RWPE1 (cell line): Measurements from ENCODE around the gene DNAH9.

Experiments used
- CTCF ChIA-PET: fragments of 350-600 bp; sonication (Branson Sonifier 250); formaldehyde crosslinking; extraction: SDS; loops from one replicate; lab custom pipeline; 2021; lab: Yijun Ruan, JAX
- POLR2A ChIA-PET: fragments of 400-600 bp; formaldehyde crosslinking; extraction: SDS; loops from one replicate; lab custom pipeline; 2020; ENCODE audit warnings: antibody characterized with exemption; ENCODE audit not compliant: low non-redundant PET; lab: Yijun Ruan, JAX
- DNase-seq: peaks from one replicate; pipeline ENCODE4 v3.0.0; 2012; ENCODE audit warnings: low spot score
- H3K27ac ChIP-seq: fragments of 450-650 bp; 2 replicates; pipeline ENCODE4 v1.5.1; 2017
- CTCF ChIP-seq: fragments of 450-650 bp; conservative IDR thresholded peaks from 2 replicates; pipeline ENCODE4 v1.5.1; 2017; ENCODE audit warnings: low read depth, mild to moderate bottlenecking

DNAH9 gene

GRCh38 chr17:11641521-11642275 lies 43.4 kb downstream of the DNAH9 start:
- ChIA-PET CTCF (interaction anchor here (0.7 kb wide), 1 partner anchor 36 kb away, joined by 3 read pairs; no protein-coding TSS in a partner anchor), POLR2A (no interaction called here)
- no peak overlapping the region for H3K27ac ChIP-seq
- no peak for DNase-seq
- TF ChIP-seq CTCF = no peak

GRCh38 chr17:11642655-11643054 lies 44.4 kb downstream of the DNAH9 start:
- no peak for DNase-seq
- POLR2A ChIA-PET = no interaction called here
- no peak for TF ChIP-seq CTCF
- no peak overlapping the region for H3K27ac ChIP-seq
- CTCF ChIA-PET = no interaction called here

GRCh38 chr17:11643851-11644250 lies 45.6 kb downstream of the DNAH9 start:
- TF ChIP-seq CTCF = no peak

GRCh38 chr17:11644265-11645212 lies 46.3 kb downstream of the DNAH9 start:
- peak; percentile 78 for TF ChIP-seq CTCF
- POLR2A ChIA-PET = no interaction called here
- DNase-seq = peak; percentile 44
- CTCF ChIA-PET = interaction anchor here (0.5 to 1.1 kb wide), 9 partner anchors 8 to 1917 kb away, joined by 3 to 6 read pairs (median 3); no protein-coding TSS in a partner anchor
- H3K27ac ChIP-seq = no peak overlapping the region

More at GRCh38 chr17:11643851-11644250, 45.6 kb downstream of the DNAH9 start:
- ChIA-PET POLR2A (no interaction called here), CTCF (interaction anchor here (0.6 to 1.1 kb wide), 6 partner anchors 23 to 1917 kb away, joined by 3 to 6 read pairs (median 4); no protein-coding TSS in a partner anchor)
- no peak for DNase-seq
- no peak overlapping the region for H3K27ac ChIP-seq

GRCh38 chr17:11645426-11645825 lies 47.2 kb downstream of the DNAH9 start:
- no peak for DNase-seq
- ChIA-PET CTCF (interaction anchor here (0.7 kb wide), 1 partner anchor 52 kb away, joined by 3 read pairs; no protein-coding TSS in a partner anchor), POLR2A (no interaction called here)
- no peak overlapping the region for H3K27ac ChIP-seq
- TF ChIP-seq CTCF = no peak

- H3K27ac ChIP-seq = no peak overlapping the region
- ChIA-PET POLR2A (no interaction called here), CTCF (no interaction called here)
- TF ChIP-seq CTCF = no peak
- DNase-seq = no peak
Observed at GRCh38 chr17:11651089-11651488, 52.8 kb downstream of the DNAH9 start.
